ENCODE data around the gene SHISA4. TPM values are rescaled to one million over a fixed set of nuclear protein-coding genes. Genes with fewer than 3 reads are reported as not detected.
"Not testable (repeated sequence)": the region's sequence is repeated elsewhere in the genome, so short reads cannot be mapped to it uniquely, and the experiment has no call there.

SHISA4 gene
- total RNA-seq, 1 donor from 2014 or later, result 10.1 TPM

DNA sequence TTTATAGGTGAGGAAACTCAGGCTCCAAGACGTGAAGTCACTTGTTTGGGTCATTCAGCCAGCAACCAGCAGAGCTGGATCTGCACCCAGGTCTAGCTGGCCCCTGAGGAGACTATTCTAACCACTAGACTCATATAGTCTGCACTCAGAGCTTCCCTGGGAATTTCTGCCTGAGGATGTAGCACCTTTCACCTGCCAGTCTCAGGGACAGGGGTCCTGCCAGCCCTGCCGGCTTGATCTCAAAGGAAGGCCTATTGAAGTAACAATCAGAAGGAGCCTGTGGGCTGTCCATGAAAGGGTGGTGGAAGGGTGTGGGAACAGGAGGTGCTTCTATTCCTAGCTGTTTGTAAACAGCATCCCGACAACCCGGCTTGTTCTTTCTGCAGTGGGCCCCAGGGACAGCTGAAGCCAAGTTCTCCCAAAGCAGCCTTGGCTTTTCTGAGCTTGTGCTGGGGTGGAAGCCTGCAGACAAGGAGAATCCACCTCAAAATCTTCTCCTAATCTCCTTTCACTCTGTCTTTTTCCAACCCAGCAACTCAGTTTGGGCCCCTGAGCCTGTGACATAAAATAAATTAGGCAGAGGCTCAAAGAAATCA lies 49.8 kb downstream of the SHISA4 start:
- Histone ChIP-seq H2AFZ (ENCODE audit: low read depth, low read length) (no peak overlapping the region), H3K27me3 (ENCODE audit: insufficient read depth, low read length) (no peaks in the 10 kb centered on the region), H3K9ac (ENCODE audit: low read length) (no peak overlapping the region), H3K9me3 (ENCODE audit: insufficient read depth, low read depth, low read length) (no peaks in the 10 kb centered on the region), H3K4me3 (ENCODE audit: insufficient read depth, low read depth, low read length) (no peak overlapping the region), H3K36me3 (ENCODE audit: insufficient read depth, low read length) (no peaks in the 10 kb centered on the region), H4K20me1 (ENCODE audit: insufficient read depth, low read length) (no peaks in the 10 kb centered on the region), H3K79me2 (ENCODE audit: insufficient read depth, low read length) (no peaks in the 10 kb centered on the region), H3K27ac (ENCODE audit: low read depth, low read length) (no peak overlapping the region), H3K4me1 (ENCODE audit: insufficient read depth, low read length) (peaks cover 7% of the 10 kb centered on the region), H3K4me2 (ENCODE audit: low read length) (no peak overlapping the region)
- TF ChIP-seq EZH2 (IDR thresholded peaks at IDR 0.05; ENCODE audit: insufficient read depth, low read length), result no peak
- no peak for TF ChIP-seq CTCF (IDR thresholded peaks at IDR 0.05; ENCODE audit: insufficient read depth, low read depth, low read length)
- FAIRE-seq (no peak), DNase-seq (ENCODE audit: low read depth) (no peak)
- peaks cover 11% of the 10 kb centered on the region for H3K36me3 Mint-ChIP-seq (ENCODE audit: low read depth, unreplicated experiment)
- H3K9me3 Mint-ChIP-seq (ENCODE audit: unreplicated experiment), result no peaks in the 10 kb centered on the region
- H3K4me3 Mint-ChIP-seq (ENCODE audit: unreplicated experiment), result no peak overlapping the region
- peaks cover 3% of the 10 kb centered on the region for H3K27me3 Mint-ChIP-seq (ENCODE audit: low read depth, unreplicated experiment)
- no peak overlapping the region for H3K27ac Mint-ChIP-seq (ENCODE audit: unreplicated experiment)
- peaks cover 21% of the 10 kb centered on the region for H3K4me1 Mint-ChIP-seq (ENCODE audit: low read depth, unreplicated experiment)

DNA sequence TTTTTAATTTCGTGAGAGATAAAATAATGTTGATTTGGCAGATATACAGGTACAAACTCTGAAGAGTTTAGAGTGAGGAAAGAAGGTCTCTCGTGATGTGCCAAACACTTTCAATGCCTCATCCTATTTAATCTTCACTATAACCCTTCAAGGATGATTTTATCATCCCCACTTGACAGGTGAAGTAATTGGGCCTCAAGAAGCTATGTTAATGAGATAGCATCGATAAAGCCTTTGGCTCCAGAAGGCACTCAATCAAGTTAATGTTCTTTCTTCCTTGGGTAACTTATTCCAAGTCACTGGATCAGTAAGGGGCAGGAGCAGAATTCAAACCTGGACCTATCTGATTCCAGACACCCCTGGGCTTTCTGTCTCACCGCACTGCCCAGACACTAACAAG lies 50.5 kb downstream of the SHISA4 start:
- H3K4me3 ChIP-seq (ENCODE audit: insufficient read depth, low read depth, low read length), result no peak overlapping the region
- peaks cover 3% of the 10 kb centered on the region for H3K27me3 Mint-ChIP-seq (ENCODE audit: low read depth, unreplicated experiment)
- H3K27ac Mint-ChIP-seq (ENCODE audit: unreplicated experiment), result no peak overlapping the region
- peaks cover 2% of the 10 kb centered on the region for H3K4me1 ChIP-seq (ENCODE audit: insufficient read depth, low read length)
- H3K4me3 Mint-ChIP-seq (ENCODE audit: unreplicated experiment), result no peak overlapping the region
- TF ChIP-seq CTCF (IDR thresholded peaks at IDR 0.05; ENCODE audit: insufficient read depth, low read depth, low read length) (no peak), EZH2 (IDR thresholded peaks at IDR 0.05; ENCODE audit: insufficient read depth, low read length) (no peak)
- no peak overlapping the region for H3K27ac ChIP-seq (ENCODE audit: low read depth, low read length)
- H3K9ac ChIP-seq (ENCODE audit: low read length), result no peak overlapping the region
- H3K79me2 ChIP-seq (ENCODE audit: insufficient read depth, low read length), result no peaks in the 10 kb centered on the region
- H3K4me1 Mint-ChIP-seq (ENCODE audit: low read depth, unreplicated experiment), result peaks cover 23% of the 10 kb centered on the region
- no peak overlapping the region for H3K4me2 ChIP-seq (ENCODE audit: low read length)
- H4K20me1 ChIP-seq (ENCODE audit: insufficient read depth, low read length), result no peaks in the 10 kb centered on the region
- no peaks in the 10 kb centered on the region for H3K9me3 ChIP-seq (ENCODE audit: insufficient read depth, low read depth, low read length)
- H3K36me3 Mint-ChIP-seq (ENCODE audit: low read depth, unreplicated experiment), result peaks cover 11% of the 10 kb centered on the region
- DNase-seq (ENCODE audit: low read depth), result no peak
- H3K36me3 ChIP-seq (ENCODE audit: insufficient read depth, low read length), result no peaks in the 10 kb centered on the region
- no peak for FAIRE-seq
- H2AFZ ChIP-seq (ENCODE audit: low read depth, low read length), result no peak overlapping the region
- no peaks in the 10 kb centered on the region for H3K27me3 ChIP-seq (ENCODE audit: insufficient read depth, low read length)
- no peaks in the 10 kb centered on the region for H3K9me3 Mint-ChIP-seq (ENCODE audit: unreplicated experiment)

DNA sequence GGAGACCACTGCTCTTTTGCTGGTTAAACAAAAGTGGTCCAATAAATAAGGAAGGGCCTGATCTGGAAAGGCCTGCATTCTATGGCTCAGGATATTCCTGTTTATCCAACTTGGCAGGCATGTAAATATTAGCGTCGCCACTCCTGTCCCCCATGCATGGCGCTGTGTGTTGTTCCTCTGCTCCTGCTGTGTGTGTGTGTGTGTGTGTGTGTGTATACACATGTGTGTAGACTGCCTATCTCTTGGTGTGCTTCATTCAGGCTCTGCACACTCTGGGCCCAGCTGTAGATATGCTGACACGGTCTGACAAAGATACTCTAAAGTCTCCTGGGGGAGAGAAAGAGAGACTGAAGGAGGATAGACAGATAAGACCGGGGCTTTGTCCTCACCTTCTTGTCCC lies 50.9 kb downstream of the SHISA4 start:
- Histone ChIP-seq H3K4me1 (ENCODE audit: insufficient read depth, low read length) (no peaks in the 10 kb centered on the region), H3K27me3 (ENCODE audit: insufficient read depth, low read length) (no peaks in the 10 kb centered on the region), H3K9me3 (ENCODE audit: insufficient read depth, low read depth, low read length) (no peaks in the 10 kb centered on the region), H3K79me2 (ENCODE audit: insufficient read depth, low read length) (no peaks in the 10 kb centered on the region), H4K20me1 (ENCODE audit: insufficient read depth, low read length) (no peaks in the 10 kb centered on the region), H2AFZ (ENCODE audit: low read depth, low read length) (no peak overlapping the region), H3K27ac (ENCODE audit: low read depth, low read length) (no peak overlapping the region), H3K9ac (ENCODE audit: low read length) (no peak overlapping the region), H3K4me3 (ENCODE audit: insufficient read depth, low read depth, low read length) (no peak overlapping the region), H3K36me3 (ENCODE audit: insufficient read depth, low read length) (no peaks in the 10 kb centered on the region), H3K4me2 (ENCODE audit: low read length) (no peak overlapping the region)
- Mint-ChIP-seq H3K9me3 (ENCODE audit: unreplicated experiment) (no peaks in the 10 kb centered on the region), H3K36me3 (ENCODE audit: low read depth, unreplicated experiment) (peaks cover 11% of the 10 kb centered on the region), H3K4me3 (ENCODE audit: unreplicated experiment) (no peak overlapping the region), H3K4me1 (ENCODE audit: low read depth, unreplicated experiment) (peaks cover 23% of the 10 kb centered on the region), H3K27me3 (ENCODE audit: low read depth, unreplicated experiment) (peaks cover 3% of the 10 kb centered on the region), H3K27ac (ENCODE audit: unreplicated experiment) (no peak overlapping the region)
- no peak for FAIRE-seq
- no peak for DNase-seq (ENCODE audit: low read depth)
- TF ChIP-seq EZH2 (IDR thresholded peaks at IDR 0.05; ENCODE audit: insufficient read depth, low read length) (no peak), CTCF (IDR thresholded peaks at IDR 0.05; ENCODE audit: insufficient read depth, low read depth, low read length) (no peak)

DNA sequence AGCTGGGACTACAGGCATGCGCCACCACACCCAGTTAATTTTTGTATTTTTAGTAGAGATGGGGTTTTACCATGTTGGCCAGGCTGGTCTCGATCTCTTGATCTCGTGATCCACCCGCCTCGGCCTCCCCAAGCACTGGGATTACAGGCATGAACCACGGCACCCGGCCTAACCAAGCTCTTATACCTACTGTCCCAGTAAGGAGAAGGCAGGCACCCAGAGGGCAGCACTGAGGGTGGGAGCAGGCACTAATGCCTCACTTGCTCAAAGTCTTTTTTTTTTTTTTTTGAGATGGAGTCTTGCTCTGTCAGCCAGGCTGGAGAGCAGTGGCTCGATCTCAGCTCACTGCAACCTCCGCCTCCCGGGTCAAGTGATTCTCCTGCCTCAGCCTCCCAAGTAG lies 51.6 kb downstream of the SHISA4 start:
- H3K9me3 Mint-ChIP-seq (ENCODE audit: unreplicated experiment); H3K9ac ChIP-seq (ENCODE audit: low read length); H3K4me3 Mint-ChIP-seq (ENCODE audit: unreplicated experiment); H3K27ac ChIP-seq (ENCODE audit: low read depth, low read length); H4K20me1 ChIP-seq (ENCODE audit: insufficient read depth, low read length); FAIRE-seq; H3K9me3 ChIP-seq (ENCODE audit: insufficient read depth, low read depth, low read length); H3K27ac Mint-ChIP-seq (ENCODE audit: unreplicated experiment); H3K4me1 ChIP-seq (ENCODE audit: insufficient read depth, low read length); H3K36me3 ChIP-seq (ENCODE audit: insufficient read depth, low read length); DNase-seq (ENCODE audit: low read depth); H3K27me3 Mint-ChIP-seq (ENCODE audit: low read depth, unreplicated experiment); H3K27me3 ChIP-seq (ENCODE audit: insufficient read depth, low read length); H2AFZ ChIP-seq (ENCODE audit: low read depth, low read length); H3K4me3 ChIP-seq (ENCODE audit: insufficient read depth, low read depth, low read length); H3K4me2 ChIP-seq (ENCODE audit: low read length); H3K79me2 ChIP-seq (ENCODE audit: insufficient read depth, low read length): not testable (repeated sequence)
- Mint-ChIP-seq H3K4me1 (ENCODE audit: low read depth, unreplicated experiment) (peaks cover 30% of the 10 kb centered on the region), H3K36me3 (ENCODE audit: low read depth, unreplicated experiment) (peaks cover 11% of the 10 kb centered on the region)
